ENCODE measurements around the gene METTL17.

The METTL17 gene

GRCh38 chr14:20986811-20987210 is 3.0 kb upstream of the METTL17 start:
- TF ChIP-seq GATA3 (IDR thresholded peaks at IDR 0.05; ENCODE audit: low read depth, low read length) = no peak
- no peak for TF ChIP-seq GATA2 (IDR thresholded peaks at IDR 0.05; ENCODE audit: low read depth, low read length)

GRCh38 chr14:20988717-20989470 is 886 bp upstream of the METTL17 start:
- TF ChIP-seq GATA3 (IDR thresholded peaks at IDR 0.05; ENCODE audit: low read depth, low read length) = no peak
- TF ChIP-seq GATA2 (IDR thresholded peaks at IDR 0.05; ENCODE audit: low read depth, low read length) = no peak

GRCh38 chr14:20989471-20989786 is 351 bp upstream of the METTL17 start:
- TF ChIP-seq GATA3 (IDR thresholded peaks at IDR 0.05; ENCODE audit: low read depth, low read length) (no peak), GATA2 (IDR thresholded peaks at IDR 0.05; ENCODE audit: low read depth, low read length) (no peak)

- TF ChIP-seq GATA2 (IDR thresholded peaks at IDR 0.05; ENCODE audit: low read depth, low read length) (no peak), GATA3 (IDR thresholded peaks at IDR 0.05; ENCODE audit: low read depth, low read length) (no peak)
Observed at GRCh38 chr14:20996521-20996920, 6.7 kb downstream of the METTL17 start.

- TF ChIP-seq GATA2 (IDR thresholded peaks at IDR 0.05; ENCODE audit: low read depth, low read length) (no peak), GATA3 (IDR thresholded peaks at IDR 0.05; ENCODE audit: low read depth, low read length) (no peak)
Observed at GRCh38 chr14:20997115-20997514, 7.3 kb downstream of the METTL17 start.

- TF ChIP-seq GATA3 (IDR thresholded peaks at IDR 0.05; ENCODE audit: low read depth, low read length) = no peak
- no peak for TF ChIP-seq GATA2 (IDR thresholded peaks at IDR 0.05; ENCODE audit: low read depth, low read length)
Observed at GRCh38 chr14:20997564-20997963, 7.8 kb downstream of the METTL17 start.

- TF ChIP-seq GATA3 (IDR thresholded peaks at IDR 0.05; ENCODE audit: low read depth, low read length) = no peak
- TF ChIP-seq GATA2 (IDR thresholded peaks at IDR 0.05; ENCODE audit: low read depth, low read length) = no peak
Observed at GRCh38 chr14:20998139-20998538, 8.4 kb downstream of the METTL17 start.

GRCh38 chr14:20998674-20999366 is 9.0 kb downstream of the METTL17 start, which contains the start of gene SLC39A2:
TSS of gene SLC39A2 (plus strand) at chr14:20999293. CDS start at chr14:20999447, 154 bp downstream.
- TF ChIP-seq GATA2 (IDR thresholded peaks at IDR 0.05; ENCODE audit: low read depth, low read length) (no peak), GATA3 (IDR thresholded peaks at IDR 0.05; ENCODE audit: low read depth, low read length) (no peak)

- TF ChIP-seq GATA3 (IDR thresholded peaks at IDR 0.05; ENCODE audit: low read depth, low read length) = no peak
- no peak for TF ChIP-seq GATA2 (IDR thresholded peaks at IDR 0.05; ENCODE audit: low read depth, low read length)
Observed at GRCh38 chr14:20999591-20999990, 9.8 kb downstream of the METTL17 start.

- TF ChIP-seq GATA3 (IDR thresholded peaks at IDR 0.05; ENCODE audit: low read depth, low read length) (no peak), GATA2 (IDR thresholded peaks at IDR 0.05; ENCODE audit: low read depth, low read length) (no peak)
Observed at GRCh38 chr14:21001218-21001617, 11.4 kb downstream of the METTL17 start.

GRCh38 chr14:21003788-21004346 is 14.1 kb downstream of the METTL17 start:
- TF ChIP-seq GATA3 (IDR thresholded peaks at IDR 0.05; ENCODE audit: low read depth, low read length) (no peak), GATA2 (IDR thresholded peaks at IDR 0.05; ENCODE audit: low read depth, low read length) (no peak)

GRCh38 chr14:21011136-21011535 is 21.4 kb downstream of the METTL17 start:
- TF ChIP-seq GATA2 (IDR thresholded peaks at IDR 0.05; ENCODE audit: low read depth, low read length) (no peak), GATA3 (IDR thresholded peaks at IDR 0.05; ENCODE audit: low read depth, low read length) (no peak)

GRCh38 chr14:21014761-21015190 is 25.0 kb downstream of the METTL17 start:
- no peak for TF ChIP-seq GATA3 (IDR thresholded peaks at IDR 0.05; ENCODE audit: low read depth, low read length)
- no peak for TF ChIP-seq GATA2 (IDR thresholded peaks at IDR 0.05; ENCODE audit: low read depth, low read length)

- no peak for TF ChIP-seq GATA3 (IDR thresholded peaks at IDR 0.05; ENCODE audit: low read depth, low read length)
Observed at GRCh38 chr14:21015312-21015711, 25.5 kb downstream of the METTL17 start.
